Kidney epithelial cell (primary cell): ENCODE results near the gene IQSEC1. TPM values are rescaled to one million over a fixed set of nuclear protein-coding genes. Genes with fewer than 3 reads are reported as not detected.

ENCODE experiments used
- DNase-seq: peaks from one replicate; pipeline ENCODE4 v3.0.0-alpha.2; 2010; ENCODE audit warnings: low read depth
- H3K27me3 ChIP-seq: 2 replicates; pipeline ENCODE4 v1.6.0; 2011; ENCODE audit warnings: low read length; ENCODE audit not compliant: control insufficient read depth, insufficient read depth
- H3K36me3 ChIP-seq: 2 replicates; pipeline ENCODE4 v1.5.1; 2011; ENCODE audit warnings: low read length; ENCODE audit not compliant: control insufficient read depth, insufficient read depth
- H3K4me3 ChIP-seq: 2 replicates; pipeline ENCODE4 v1.5.1; 2011; ENCODE audit warnings: low read depth, mild to moderate bottlenecking, control low read depth, low read length
- CTCF ChIP-seq: IDR thresholded peaks from 2 replicates; pipeline ENCODE4 v1.5.1; 2011; ENCODE audit warnings: mild to moderate bottlenecking, moderate library complexity, low read length, control low read depth, inconsistent platforms; ENCODE audit not compliant: insufficient read depth, poor library complexity, severe bottlenecking
- total RNA-seq: library from RNA; depleted of rRNA; stranded (reverse); fragments of >200 nt; gene quantifications from 2 replicates; pipeline ENCODE4 v1.2.3, GENCODE V29; 2015

Gene IQSEC1
- total RNA-seq, 1 donor from 2014 or later: 14.9 TPM

GRCh38 chr3:13072239-13072599 lies 1.0 kb downstream of the IQSEC1 start:
- H3K27me3 ChIP-seq: peaks cover 50% of the 10 kb centered on the region
- no peak for TF ChIP-seq CTCF
- H3K4me3 ChIP-seq: no peak overlapping the region
- no peak for DNase-seq
- H3K36me3 ChIP-seq: no peaks in the 10 kb centered on the region

- H3K36me3 ChIP-seq: no peaks in the 10 kb centered on the region
- no peak for DNase-seq
- no peak for TF ChIP-seq CTCF
- H3K27me3 ChIP-seq: peaks cover 47% of the 10 kb centered on the region
- H3K4me3 ChIP-seq: no peak overlapping the region
Measured at GRCh38 chr3:13071695-13072094, 1.5 kb downstream of the IQSEC1 start.

GRCh38 chr3:13070391-13071070 lies 2.7 kb downstream of the IQSEC1 start:
- Histone ChIP-seq H3K4me3 (no peak overlapping the region), H3K36me3 (no peaks in the 10 kb centered on the region), H3K27me3 (peaks cover 41% of the 10 kb centered on the region)
- DNase-seq: no peak
- TF ChIP-seq CTCF: no peak

GRCh38 chr3:13069495-13069894 lies 3.7 kb downstream of the IQSEC1 start:
- H3K36me3 ChIP-seq: no peaks in the 10 kb centered on the region
- peaks cover 31% of the 10 kb centered on the region for H3K27me3 ChIP-seq
- DNase-seq: no peak
- no peak for TF ChIP-seq CTCF
- H3K4me3 ChIP-seq: no peak overlapping the region

GRCh38 chr3:13068269-13069010 lies 4.8 kb downstream of the IQSEC1 start:
- peaks cover 23% of the 10 kb centered on the region for H3K27me3 ChIP-seq
- no peak for TF ChIP-seq CTCF
- H3K4me3 ChIP-seq: no peak overlapping the region
- DNase-seq: no peak
- no peaks in the 10 kb centered on the region for H3K36me3 ChIP-seq
